Femur (tissue), 1 donor: ENCODE measurements around the gene TNS3.

ENCODE experiments used
- DNase-seq: peaks from one replicate; pipeline ENCODE4 v3.0.0-alpha.2; 2017

TNS3 gene

DNA sequence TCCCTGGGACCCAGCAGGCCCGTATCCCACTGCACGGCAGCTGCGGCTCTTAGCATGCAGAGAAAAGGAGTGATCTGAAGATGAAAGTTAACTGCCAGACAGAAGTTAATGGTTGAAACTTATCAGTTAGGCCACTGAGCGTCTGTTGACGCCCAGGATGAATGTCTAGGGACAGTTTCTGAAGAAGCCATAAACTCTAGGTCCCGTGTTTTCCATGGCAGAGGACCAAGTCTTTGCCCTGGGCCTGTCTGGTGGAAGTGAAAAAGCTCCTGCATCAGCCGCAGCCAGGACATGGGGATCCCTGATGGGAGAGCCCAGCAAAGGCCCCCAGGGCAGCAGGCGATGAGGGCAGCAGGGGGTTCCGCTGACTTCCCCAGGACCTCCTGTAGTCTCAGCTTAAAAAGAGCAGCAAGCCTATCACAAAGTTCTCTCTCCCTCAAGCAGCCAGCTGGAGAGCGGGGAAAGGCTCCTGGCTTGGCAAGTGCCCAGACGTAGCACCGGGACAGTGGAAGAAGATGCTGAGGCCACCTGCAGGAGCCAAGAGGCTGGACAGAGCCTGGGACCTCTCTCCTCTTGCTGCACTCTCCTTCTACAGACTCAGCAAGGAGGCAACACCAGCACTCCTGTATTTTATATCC lies 79.6 kb downstream of the TNS3 start:
- peak; percentile 38 for DNase-seq

DNA sequence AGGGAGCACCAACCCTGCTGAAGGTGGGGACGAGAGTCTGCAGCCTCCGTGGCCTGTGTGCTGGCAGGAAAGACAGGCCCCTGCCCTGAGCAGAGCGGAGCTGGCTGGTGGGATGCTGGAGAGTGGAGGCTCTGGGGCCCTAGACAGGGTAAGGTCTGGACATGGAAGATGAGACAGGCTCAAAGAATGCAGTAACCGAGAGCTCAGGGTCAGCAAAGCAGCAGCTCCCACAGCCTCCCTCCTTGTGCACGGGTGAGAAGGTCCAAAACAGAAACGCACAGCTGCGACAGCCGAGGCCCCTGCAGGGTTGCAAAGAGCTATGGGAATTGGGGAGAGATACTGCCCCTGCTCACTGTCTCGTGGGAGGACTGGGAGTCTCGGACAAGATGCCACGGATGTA lies 80.5 kb downstream of the TNS3 start:
- peak; percentile 64 for DNase-seq

DNA sequence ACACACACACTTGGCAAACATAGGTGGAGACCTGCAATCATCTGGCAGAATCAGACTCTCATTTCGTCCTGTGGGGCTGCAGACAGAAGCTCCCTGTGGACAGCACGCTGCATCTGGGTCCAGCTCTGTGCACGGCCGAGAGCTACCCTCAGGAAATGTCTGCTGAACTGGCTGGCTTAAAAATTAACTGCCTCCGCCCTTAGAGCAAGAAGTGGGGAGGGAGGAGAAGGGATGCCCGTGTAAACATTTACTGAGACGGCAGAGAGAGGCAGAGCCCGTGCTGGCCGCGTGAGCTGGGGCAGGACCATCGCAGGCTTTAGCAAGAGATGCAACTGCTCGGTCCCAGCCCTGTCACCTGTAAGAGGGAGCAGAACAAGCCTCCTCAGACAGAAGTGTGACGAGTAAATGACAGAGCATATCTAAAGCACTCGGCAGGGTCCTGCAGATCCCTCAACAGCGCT lies 81.8 kb downstream of the TNS3 start:
- DNase-seq: no peak

GRCh38 chr7:47498229-47499056 lies 83.5 kb downstream of the TNS3 start:
- no peak for DNase-seq

DNA sequence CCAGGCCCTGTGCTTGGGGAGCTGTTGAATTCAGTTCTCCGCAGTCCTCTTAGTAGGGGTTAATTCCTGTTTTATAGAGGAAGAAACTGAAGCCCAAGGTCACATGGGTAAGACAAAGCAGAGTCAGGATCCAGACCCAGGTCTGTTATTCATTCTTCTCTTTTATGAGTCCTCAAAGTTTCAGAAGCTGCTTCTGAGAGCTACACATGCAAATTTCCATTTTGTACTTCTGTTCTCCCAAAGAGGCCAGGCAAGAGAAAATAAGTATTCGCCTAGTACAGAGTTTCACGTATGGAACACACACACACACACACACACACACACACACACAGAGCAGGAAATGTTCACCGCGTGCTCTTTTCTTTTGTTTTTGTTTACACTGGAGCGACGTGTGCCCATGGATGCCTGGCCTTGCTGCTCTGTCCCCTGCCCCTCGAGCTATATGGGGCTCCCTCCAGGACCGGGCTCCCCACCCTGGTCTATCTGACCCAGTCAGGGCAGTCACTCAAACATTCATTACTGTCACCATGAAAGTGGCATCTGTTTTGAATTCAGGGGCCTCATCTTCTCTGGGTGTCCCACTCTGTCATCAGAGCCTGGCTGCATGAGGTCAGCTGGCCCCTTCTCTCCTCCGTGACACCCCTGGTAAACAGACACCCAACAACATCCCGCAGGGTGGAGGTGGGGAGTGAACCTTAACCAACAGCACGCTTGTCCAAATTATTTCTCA lies 84.4 kb downstream of the TNS3 start:
- no peak for DNase-seq

DNA sequence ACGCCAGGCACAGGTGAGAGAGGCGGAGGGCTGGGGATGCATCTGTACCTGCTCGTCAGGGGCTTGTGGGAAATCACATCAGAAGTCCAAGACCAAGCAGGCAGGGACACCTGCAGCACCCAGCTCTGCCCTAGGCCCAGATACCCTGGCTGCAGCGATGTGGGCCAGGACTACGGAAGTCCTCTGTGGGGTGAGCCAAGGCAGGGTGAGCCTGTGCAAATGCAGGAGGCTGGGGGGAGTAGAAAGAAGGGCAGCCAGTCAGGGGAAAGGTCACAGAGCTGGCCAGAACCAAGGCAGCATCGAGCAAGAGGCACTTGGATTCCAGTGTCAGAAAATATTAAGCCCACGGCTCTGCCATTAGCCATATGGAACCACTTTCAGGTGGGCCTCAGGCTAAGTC lies 85.2 kb downstream of the TNS3 start:
- no peak for DNase-seq

DNA sequence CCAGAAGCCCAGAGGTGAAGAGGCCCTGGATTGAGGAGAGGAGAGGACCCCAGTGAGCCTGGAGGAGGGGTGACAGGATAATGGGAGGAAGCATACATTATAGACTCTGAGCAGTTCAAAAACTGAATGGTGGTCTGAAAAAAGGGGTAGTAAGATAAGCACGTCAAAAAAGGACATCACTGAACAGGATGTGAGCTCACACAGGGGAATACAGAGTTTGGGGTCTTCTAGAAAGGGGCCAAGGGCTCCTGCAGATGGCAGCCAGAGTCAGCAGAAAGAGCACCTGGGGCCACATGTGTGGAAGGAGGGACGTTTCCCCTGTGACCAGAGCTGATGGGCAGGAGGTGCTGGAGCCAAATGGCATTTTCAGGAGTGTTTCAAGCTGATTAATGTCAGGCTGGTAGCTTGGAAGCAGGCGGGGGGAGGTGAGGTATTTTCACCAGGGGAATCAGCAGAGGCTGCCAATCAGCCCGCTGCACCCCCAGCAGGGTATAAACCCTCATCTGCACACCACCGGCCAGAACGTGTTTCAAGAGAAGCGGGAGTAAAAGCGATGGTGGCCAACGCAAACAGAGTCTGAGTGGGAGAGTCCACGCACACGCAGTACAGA lies 85.8 kb downstream of the TNS3 start:
- no peak for DNase-seq

DNA sequence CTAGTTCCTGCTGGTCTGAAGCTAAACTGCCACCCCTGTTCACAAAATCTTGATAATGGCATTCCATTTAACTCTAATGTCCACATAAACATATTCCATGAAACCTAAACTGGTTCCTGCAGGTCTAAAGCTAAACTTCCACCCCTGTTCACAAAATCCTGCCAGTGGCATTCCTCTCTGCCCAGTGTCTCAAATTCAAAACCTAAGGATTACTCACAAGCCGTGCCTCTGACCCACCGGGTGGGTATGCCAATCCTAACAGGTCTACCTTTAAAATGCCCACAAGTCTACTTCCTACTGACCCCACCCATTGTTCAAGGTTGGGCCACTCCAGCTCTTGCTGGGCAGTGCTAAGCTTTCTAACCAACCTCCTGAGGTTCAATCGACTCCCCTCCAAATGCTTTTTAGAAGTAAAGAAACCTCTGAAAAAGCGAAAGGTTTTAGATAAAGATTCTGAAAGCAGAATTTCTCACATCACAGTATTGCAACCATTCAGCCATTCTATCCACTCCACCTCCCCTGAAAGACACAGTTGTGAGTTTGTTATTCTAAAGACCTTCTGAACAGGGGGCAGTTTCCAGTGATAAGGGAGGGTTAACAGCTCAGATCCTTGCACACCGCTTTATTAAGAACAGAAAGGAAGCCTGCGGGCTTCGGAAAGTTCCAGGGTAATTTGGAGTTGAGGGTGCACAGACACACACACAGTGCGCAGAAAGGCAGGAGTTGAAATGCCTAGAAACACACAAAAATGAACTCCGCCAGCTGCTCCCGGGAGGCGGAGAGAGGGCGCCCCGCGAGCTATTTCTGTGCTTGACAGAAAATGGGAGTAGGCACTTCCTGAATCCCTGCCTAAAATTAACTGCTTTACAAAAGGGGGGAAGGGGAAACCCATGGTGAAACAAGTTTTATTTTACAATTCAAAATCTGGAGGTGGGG lies 87.7 kb downstream of the TNS3 start:
- peak; percentile 74 for DNase-seq

GRCh38 chr7:47492716-47493325 lies 89.1 kb downstream of the TNS3 start:
- no peak for DNase-seq

- no peak for DNase-seq
Measured at GRCh38 chr7:47490501-47491265, 91.2 kb downstream of the TNS3 start.

DNA sequence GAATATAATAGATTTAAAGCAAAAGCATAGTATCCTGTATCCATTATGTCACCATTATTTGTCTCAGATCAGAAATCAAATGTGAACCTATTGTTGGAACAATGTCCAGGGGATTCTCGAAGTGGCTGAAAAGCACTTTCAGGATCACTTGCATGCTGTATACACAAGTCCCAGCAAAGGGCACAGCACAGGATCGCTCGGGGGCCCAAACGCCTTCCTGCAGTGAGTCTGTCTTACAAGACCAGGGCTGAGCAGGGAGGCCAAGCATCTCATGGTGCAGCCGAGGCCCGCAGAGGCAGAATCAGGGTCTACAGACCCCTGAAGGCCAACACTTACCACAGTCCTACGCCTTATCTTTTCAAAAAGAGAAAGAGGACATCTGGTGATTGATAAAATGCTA lies 92.3 kb downstream of the TNS3 start:
- DNase-seq: no peak

- DNase-seq: no peak
Measured at GRCh38 chr7:47488969-47489342, 93.0 kb downstream of the TNS3 start.

- DNase-seq: no peak
Measured at GRCh38 chr7:47488201-47488968, 93.5 kb downstream of the TNS3 start.

GRCh38 chr7:47485640-47486435 lies 96.1 kb downstream of the TNS3 start:
- DNase-seq: no peak

DNA sequence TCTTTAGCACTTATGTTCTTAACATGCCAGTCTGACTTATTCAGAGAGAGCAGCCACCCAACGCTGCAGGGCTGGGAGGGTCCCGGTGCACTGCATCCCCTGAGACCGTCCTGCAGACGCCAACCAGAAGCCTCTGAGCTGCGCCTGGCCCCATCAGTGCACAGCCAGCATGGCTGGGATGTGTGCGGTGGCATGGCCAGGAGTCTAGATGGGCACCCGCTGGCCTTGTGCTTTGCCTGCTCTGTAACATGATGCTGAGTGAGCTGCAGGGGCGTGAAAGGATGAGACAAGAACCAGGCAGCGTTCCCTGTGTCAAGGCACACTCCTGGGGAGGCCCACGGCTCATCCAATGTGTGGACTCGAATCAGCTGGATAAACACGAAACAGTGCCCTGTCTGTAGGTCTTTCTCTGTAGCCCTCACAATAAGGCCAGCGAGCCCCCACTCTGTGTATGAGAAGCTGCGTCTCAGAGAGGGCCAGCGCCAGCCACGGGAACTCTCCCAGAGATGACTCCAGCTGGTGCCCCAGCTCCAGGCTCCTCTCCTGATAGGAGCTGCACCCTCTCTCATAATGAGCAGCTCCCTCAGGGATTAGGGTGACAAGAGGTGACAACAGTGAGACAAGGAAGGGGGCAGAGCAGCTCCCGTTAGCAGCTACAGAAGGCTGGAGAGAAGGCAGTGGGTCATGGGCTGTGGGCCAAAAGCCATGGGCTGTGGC lies 96.8 kb downstream of the TNS3 start:
- no peak for DNase-seq

DNA sequence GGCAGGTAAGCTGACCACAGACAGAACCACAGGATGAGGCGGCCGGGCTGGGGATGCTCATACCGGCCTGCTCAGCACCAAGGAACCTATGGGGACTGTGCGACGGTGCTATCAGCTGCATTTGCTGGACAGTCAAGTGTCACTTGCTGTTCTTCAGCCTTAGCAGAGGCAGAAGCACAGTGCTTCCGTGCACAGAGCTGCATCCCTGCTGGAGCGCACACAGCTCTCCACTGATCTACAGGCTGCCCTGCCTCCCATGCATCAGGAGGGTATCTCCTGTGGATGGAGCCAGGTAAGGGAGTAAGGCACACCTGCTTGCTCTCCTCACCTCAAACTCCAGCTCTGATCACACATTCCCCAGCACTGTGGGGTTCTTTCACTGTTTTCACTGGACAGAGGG lies 97.5 kb downstream of the TNS3 start:
- no peak for DNase-seq

- peak; percentile 48 for DNase-seq
Measured at GRCh38 chr7:47483604-47484273, 98.2 kb downstream of the TNS3 start.
